GM21717 (cell line): ENCODE data around the gene MTNR1B.

ENCODE experiments used
- ATAC-seq: cut with Tn5 transposase; IDR thresholded peaks from one replicate; pipeline ENCODE4 v1.9.1; 2021; ENCODE audit warnings: mild to moderate bottlenecking, moderate library complexity; ENCODE audit not compliant: unreplicated experiment

MTNR1B gene

GRCh38 chr11:92969634-92970347 lies at the start of gene MTNR1B:
TSS of gene MTNR1B (plus strand) at chr11:92969651. CDS start at chr11:92969726, 75 bp downstream.
- no peak for ATAC-seq

- no peak for ATAC-seq
Measured at GRCh38 chr11:92920331-92920730, 49.1 kb upstream of the MTNR1B start.

DNA sequence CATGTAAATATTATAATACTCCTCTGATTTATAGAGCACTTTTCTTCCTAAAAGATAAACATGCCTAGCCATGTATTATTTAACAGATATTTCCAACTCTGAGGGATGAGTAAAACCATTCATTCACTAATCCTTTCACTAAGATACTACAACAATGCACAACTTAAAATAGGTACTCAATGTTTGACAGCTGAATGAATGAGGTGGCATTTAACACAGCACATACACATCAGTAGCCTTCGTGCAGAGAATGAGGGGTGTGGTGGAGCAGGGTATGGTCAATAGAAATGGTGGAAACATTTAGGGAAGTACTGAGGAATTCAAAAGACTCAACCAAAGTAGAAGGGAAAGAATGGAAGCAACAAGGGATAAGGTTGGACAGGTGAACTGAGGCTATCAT lies 46.7 kb upstream of the MTNR1B start:
- no peak for ATAC-seq

DNA sequence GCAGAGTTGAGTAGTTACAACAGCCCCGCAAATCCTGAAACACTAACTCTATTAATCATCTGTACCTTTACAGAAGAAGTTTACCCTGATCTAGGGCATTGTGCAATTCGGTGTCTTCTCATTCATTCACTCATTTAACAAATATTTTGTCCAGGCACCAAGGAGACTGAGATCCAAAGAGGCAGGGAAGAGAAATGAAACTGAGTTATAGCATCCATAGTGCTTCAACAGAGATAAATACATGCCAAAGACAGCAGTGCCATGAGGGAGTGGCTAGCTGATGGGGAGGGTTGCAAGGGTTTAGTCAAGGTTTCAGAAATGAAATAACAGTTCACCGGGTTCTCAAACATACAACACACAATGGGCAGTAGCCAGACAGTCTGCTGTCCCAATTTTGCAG lies 40.2 kb upstream of the MTNR1B start:
- no peak for ATAC-seq

GRCh38 chr11:92929653-92930052 lies 39.8 kb upstream of the MTNR1B start:
- no peak for ATAC-seq

DNA sequence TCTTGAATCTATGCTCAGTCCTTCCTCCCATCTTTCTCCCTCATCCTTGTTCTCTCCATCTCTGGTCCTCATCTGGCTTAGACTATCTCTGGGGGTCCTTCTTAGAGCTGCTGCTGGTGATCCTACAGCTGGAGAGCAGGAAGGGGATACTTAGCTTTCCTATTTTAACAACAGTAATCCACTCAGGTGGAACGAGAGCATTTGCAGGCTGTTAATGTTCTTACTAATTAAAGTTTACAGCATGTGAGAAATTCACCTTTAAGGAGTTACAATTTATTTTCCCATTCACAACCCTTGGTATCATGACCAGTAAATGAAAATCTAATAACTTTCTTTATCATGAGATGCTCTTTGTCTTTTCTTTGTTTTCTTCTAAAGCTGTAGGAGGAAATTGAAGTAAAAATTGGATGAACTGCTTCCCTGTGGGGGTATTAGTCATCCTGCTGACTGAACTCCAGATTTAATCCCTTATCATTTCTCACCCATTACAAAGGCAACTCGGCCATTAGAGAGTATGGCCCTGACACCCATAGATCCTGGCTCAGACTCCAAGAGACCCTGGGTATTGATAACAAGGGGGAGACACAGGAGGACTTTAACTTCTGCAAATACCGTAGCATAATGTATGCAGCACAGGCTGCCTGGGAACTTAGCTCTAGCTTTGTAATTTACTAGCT lies 37.6 kb upstream of the MTNR1B start:
- ATAC-seq = no peak

DNA sequence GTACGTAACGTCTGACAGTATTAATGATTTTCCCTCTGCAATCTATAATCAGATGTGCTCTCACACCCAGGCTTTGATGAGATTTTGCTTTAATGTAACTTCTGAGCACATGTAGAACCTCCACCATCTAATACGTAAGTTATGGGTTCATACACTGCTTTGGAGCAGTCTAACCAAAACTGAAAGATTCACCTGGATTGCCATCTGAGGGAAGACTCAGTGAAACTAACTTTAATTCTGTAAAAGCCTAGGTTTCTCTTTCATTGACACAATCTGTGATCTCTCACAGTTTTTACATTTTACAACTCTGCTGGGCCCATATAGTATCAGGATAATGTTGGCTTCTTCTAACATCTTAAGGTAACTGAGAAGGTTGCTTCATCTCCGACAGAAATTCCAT lies 30.1 kb upstream of the MTNR1B start:
- ATAC-seq = peak; percentile 44

DNA sequence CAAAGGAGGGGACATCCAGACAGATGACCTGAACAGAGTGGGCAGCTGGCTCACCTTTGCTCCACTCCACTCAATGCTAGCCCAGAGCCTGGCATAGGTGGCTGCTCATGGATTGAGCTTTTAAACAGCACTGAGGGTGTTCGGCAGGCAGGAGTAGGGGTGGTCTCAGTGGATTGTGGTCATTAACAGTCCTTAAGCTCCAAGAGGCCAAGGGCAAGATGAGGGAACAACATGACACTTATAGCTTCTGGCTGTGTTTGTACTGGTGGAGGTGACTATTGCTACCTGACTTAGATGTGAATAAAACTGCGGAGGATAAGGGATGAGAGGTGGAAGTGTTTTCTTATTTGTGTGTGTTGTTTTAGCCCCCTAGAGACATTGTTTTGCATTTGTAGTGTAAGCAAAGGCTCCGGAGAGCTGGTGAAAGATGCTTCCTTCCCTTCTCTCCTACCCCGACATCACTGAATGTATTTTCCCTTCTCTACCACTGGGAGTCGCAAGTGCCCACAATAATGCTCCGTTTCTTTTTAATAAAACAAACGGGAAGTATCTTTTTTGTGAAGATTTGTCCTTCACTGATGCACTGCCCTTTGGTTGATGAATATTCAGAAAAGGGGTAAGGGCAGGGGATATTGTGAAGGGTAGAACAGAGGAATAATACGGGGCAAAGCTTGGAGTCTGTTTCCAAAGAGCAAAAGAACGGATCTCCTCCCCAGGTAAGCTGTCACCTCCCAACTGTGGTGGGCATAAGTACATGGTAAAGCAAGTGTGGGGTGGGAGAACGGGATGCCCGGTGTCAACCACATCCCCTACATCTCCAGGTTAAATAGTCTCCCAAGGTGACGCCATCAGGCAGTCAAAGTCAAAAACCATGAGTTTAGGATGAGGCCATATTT lies 27.5 kb upstream of the MTNR1B start:
- no peak for ATAC-seq

DNA sequence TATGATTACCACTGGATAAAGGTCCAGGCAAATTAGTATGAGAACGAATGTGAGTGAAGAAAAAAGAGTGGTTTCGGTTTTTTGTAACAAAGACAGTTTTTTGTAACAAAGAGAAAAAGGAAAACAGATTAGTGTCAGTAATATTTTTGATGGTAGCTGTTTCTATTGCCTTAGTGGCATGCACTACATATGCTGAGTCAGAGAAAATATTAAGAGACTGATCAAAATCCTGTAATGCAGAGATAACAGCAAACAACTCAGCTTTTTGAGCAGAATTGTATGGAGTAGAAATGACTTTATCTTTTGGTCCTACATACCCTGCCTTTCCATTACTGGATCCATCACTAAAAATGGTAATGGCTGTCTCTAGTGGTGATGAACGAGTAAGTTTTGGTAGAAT lies 22.7 kb upstream of the MTNR1B start:
- ATAC-seq = no peak

- no peak for ATAC-seq
Measured at GRCh38 chr11:92948116-92948515, 21.3 kb upstream of the MTNR1B start.

DNA sequence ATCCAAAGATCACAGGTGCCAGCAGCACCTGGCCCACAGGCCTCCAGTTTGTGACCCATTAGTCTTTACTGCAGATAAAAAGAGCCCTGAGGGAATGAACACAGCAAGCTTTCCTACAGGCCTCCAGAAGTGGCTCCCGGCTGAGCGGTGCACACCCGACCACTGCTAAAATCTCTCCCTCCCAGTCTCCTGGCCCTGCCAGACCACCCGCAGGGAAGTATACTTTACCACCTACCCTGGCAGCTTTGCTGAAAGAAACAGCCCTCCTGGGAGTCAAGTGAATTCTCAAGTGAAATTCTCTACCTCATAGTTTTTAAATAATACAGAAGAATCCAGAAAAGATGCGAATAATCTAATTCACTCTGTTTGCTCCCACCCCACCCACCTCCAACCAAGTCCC lies 15.4 kb upstream of the MTNR1B start:
- no peak for ATAC-seq

- no peak for ATAC-seq
Measured at GRCh38 chr11:92955860-92956259, 13.6 kb upstream of the MTNR1B start.

DNA sequence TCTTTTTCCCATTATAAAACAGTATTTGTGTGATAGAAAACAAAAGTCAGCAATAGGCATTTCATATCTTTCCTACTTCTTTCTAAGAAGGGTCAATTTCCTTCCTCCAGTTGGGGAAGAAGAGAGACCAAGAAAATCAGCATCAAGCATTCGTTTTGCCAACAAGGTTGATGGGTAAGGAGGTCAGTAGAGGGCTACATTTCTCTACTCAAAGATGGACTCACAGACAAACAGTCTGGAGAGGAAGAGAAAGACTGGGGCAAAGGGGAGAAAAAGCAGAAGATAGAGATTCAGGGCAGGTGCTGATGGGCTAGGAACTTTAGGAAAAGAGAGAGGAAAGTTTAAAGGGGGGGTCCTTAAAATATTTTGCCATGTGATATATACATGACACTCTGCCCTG lies 8.6 kb upstream of the MTNR1B start:
- ATAC-seq = no peak

DNA sequence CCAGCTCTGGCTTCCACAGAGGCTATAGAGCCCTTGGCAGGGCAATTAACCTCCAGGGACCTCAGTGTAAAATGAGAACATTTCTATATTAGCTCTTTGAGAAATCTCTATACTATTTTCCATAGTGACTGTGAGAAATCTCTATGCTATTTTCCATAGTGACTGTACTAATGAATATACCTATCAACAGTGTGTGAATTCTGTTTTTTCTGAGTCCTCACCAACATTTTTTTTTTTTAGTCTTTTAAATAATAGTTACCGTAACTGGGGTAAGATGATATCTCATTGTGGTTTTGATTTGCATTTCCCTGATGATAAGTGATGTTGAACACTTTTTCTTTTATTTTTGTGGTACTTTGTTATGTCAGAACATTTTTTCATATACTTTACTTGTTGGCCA lies 7.0 kb upstream of the MTNR1B start:
- ATAC-seq = no peak

DNA sequence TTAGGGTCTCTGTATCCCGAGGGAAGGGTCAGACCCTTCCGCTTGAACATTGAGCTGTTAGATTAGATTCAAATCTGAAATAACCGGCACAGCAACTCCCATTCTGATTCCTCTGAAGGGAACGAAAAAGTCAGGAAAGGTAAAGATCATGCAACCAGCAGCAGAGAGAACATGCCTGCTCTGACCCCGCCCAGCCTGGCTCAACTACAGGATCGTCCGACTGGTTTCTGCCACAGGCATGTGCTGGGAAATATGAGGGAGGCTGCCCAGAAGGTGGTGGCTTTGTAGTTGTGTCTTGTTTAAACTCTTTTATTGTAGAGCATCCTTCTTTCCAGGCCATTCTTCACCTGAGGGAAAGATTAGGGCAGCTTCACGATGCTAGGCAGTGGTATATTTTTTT lies 5.0 kb upstream of the MTNR1B start:
- no peak for ATAC-seq

GRCh38 chr11:92965196-92965595 lies 4.3 kb upstream of the MTNR1B start:
- ATAC-seq = no peak

DNA sequence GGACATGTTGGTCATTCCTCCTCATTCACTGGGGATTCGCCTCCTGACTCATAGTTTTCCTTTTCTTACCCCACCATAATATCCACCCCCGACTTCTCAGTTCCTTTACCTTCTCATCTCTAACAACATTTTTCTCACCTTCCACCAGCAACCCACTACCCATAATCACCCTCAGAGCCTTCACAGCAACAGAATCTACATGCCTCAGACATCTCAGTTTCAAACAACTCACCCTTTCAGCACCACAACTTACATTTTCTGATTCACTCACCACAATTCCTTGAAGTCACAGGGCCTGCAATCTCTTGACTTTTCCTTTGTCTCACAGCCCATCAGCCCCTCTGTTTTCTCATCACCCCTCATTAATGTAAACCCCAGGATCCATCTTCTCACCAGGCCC lies 2.3 kb upstream of the MTNR1B start:
- no peak for ATAC-seq

GRCh38 chr11:92967867-92968266 lies 1.6 kb upstream of the MTNR1B start:
- ATAC-seq = no peak

GRCh38 chr11:92969293-92969633 lies 188 bp upstream of the MTNR1B start:
- no peak for ATAC-seq

GRCh38 chr11:92972248-92972647 lies 2.8 kb downstream of the MTNR1B start:
- no peak for ATAC-seq

GRCh38 chr11:92975285-92975684 lies 5.8 kb downstream of the MTNR1B start:
- no peak for ATAC-seq

GRCh38 chr11:92976681-92977080 lies 7.2 kb downstream of the MTNR1B start:
- no peak for ATAC-seq
